Keratinocyte (primary cell): ENCODE data around the gene AUP1. TPM values are rescaled to one million over a fixed set of nuclear protein-coding genes. Genes with fewer than 3 reads are reported as not detected.

Source experiments
- DNase-seq: peaks from one replicate; pipeline ENCODE4 v3.0.0-alpha.2; 2011; ENCODE audit warnings: low read depth, missing footprints, low spot score
- FAIRE-seq: peaks from 2 replicates; lab custom pipeline; 2011; peaks lifted over from hg19 to GRCh38; lab: Jason Lieb, UNC
- H2AFZ ChIP-seq: 2 replicates; pipeline ENCODE4 v1.6.0; 2012; ENCODE audit warnings: low read length, control low read depth, inconsistent platforms; ENCODE audit not compliant: control insufficient read depth
- H3K27ac ChIP-seq: 2 replicates; pipeline ENCODE4 v1.5.1; 2011; ENCODE audit warnings: low read length; ENCODE audit not compliant: control insufficient read depth, insufficient read depth
- H3K27me3 ChIP-seq: 3 replicates; pipeline ENCODE4 v1.6.0; 2011; ENCODE audit warnings: low read length; ENCODE audit not compliant: control insufficient read depth, insufficient read depth; ENCODE audit errors: extremely low read depth
- H3K36me3 ChIP-seq, 2 experiments: 2 replicates in 1 of 2; 3 replicates in 1 of 2; pipeline ENCODE4 v1.5.1; 2011; ENCODE audit warnings: low read length in 2 of 2, mild to moderate bottlenecking in 1 of 2; ENCODE audit not compliant: control insufficient read depth in 2 of 2, insufficient read depth in 2 of 2; ENCODE audit errors: extremely low read depth in 1 of 2
- H3K4me1 ChIP-seq: 3 replicates; pipeline ENCODE4 v1.5.1; 2011; ENCODE audit warnings: low read length; ENCODE audit not compliant: control insufficient read depth, insufficient read depth; ENCODE audit errors: extremely low read depth
- H3K4me2 ChIP-seq: 3 replicates; pipeline ENCODE4 v1.6.0; 2011; ENCODE audit warnings: low read depth, low read length; ENCODE audit not compliant: control insufficient read depth, insufficient read depth; ENCODE audit errors: extremely low read depth
- H3K4me3 ChIP-seq, 3 experiments: fragments of 200-600 bp in 1 of 3; sonication (generic) in 1 of 3; 2 replicates in 2 of 3; 3 replicates in 1 of 3; pipeline ENCODE4 v1.5.1; 2011 to 2016; ENCODE audit warnings: low read length in 3 of 3, mild to moderate bottlenecking in 3 of 3, control low read depth in 2 of 3, inconsistent platforms in 1 of 3, low read depth in 1 of 3, mixed read lengths in 1 of 3, mixed run types in 1 of 3, moderate library complexity in 1 of 3; ENCODE audit not compliant: control insufficient read depth in 2 of 3, insufficient read depth in 2 of 3; ENCODE audit errors: extremely low read depth in 1 of 3
- H3K79me2 ChIP-seq: 2 replicates; pipeline ENCODE4 v1.6.0; 2012; ENCODE audit warnings: low read length; ENCODE audit not compliant: control insufficient read depth, insufficient read depth
- H3K9ac ChIP-seq: 3 replicates; pipeline ENCODE4 v1.6.0; 2011; ENCODE audit warnings: low read length; ENCODE audit not compliant: control insufficient read depth, insufficient read depth; ENCODE audit errors: extremely low read depth
- H3K9me1 ChIP-seq: 3 replicates; pipeline ENCODE4 v1.6.0; 2011; ENCODE audit warnings: low read length; ENCODE audit not compliant: control insufficient read depth, insufficient read depth; ENCODE audit errors: extremely low read depth
- H3K9me3 ChIP-seq: 2 replicates; pipeline ENCODE4 v1.5.1; 2012; ENCODE audit warnings: low read depth, low read length; ENCODE audit not compliant: control insufficient read depth
- H4K20me1 ChIP-seq: 3 replicates; pipeline ENCODE4 v1.6.0; 2011; ENCODE audit warnings: low read length; ENCODE audit not compliant: control insufficient read depth, insufficient read depth; ENCODE audit errors: extremely low read depth
- CTCF ChIP-seq, 3 experiments: IDR thresholded peaks in 1 of 3; conservative IDR thresholded peaks in 1 of 3; optimal IDR thresholded peaks in 1 of 3; 2 replicates in 2 of 3; 3 replicates in 1 of 3; pipeline versions ENCODE3 to v1.5.1; 2011; ENCODE audit warnings: low read length in 3 of 3, mild to moderate bottlenecking in 3 of 3, moderate library complexity in 2 of 3, control low read depth in 1 of 3, inconsistent platforms in 1 of 3; ENCODE audit not compliant: insufficient read depth in 2 of 3; ENCODE audit errors: extremely low read depth in 1 of 3
- EZH2 ChIP-seq: IDR thresholded peaks from one replicate; pipeline ENCODE4 v1.6.1; 2012; ENCODE audit warnings: inconsistent platforms, mild to moderate bottlenecking, low read length, moderate library complexity
- dilution Hi-C: fragments of 300-500 bp; cut with MboI; formaldehyde crosslinking; loops from one replicate; pipeline ENCODE4 v1.7.0; 2020; ENCODE audit warnings: low sequenced_read_pairs; ENCODE audit not compliant: extremely low pct_ligation_motif_present
- polyA plus RNA-seq, 5 experiments: library from polyadenylated mRNA; depleted of rRNA in 3 of 5; stranded (reverse) in 3 of 5; stranded (forward) in 1 of 5; unstranded in 1 of 5; fragments of >200 nt; gene quantifications; 1 replicate in 1 of 5; 2 replicates in 3 of 5; 3 replicates in 1 of 5; pipeline versions ENCODE4 v1.2.1 to v1.2.3, GENCODE V29; 2011 to 2012; ENCODE audit warnings: missing spikeins in 2 of 5, low read depth in 1 of 5, low replicate concordance in 1 of 5

AUP1 gene
- polyA plus RNA-seq, 1 donor (not counting 4 experiments of a cell fraction or from before 2014, with no cell fraction given) = 94.9 TPM

DNA sequence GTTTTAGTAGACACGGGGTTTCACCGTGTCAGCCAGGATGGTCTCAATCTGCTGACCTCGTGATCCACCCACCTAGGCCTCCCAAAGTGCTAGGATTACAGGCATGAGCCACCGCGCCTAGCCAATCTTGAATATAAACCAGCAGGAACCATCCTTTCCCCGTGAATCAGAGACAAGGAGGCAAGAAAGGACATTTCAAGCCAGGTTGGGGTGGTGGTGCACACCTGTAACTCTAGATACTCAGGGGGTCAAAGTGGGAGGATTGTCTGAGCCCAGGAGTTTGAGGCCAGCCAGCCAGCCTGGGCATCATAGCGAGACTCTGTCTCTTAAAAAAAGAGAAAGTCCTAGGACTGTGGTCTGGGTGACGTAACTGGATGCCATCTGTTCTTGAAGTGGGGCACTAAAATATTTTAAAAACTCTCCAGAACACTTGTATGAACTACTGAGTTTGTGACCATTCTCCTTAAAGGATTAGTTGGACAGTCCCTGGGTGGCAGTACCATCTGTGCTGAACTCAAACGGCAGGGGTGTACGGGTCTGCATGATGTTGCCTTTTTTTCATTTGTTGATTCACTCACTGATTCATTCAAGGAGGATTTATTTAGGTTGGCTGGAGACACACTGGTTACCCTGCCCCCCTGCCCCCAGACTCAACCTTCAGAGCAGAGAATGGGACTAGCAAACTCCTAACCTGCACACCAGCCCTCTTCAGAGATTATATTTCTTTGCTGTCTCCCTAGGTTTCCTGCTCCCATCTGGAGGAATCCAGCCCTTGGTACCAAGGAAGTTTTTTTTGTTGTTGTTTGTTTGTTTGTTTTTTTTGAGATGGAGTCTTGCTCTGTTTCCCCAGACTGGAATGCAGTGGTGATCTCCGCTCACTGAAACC lies 18.2 kb downstream of the AUP1 start:
- H3K4me3 ChIP-seq = no peak overlapping the region
- DNase-seq (no peak), FAIRE-seq (no peak)
- H2AFZ ChIP-seq = no peak overlapping the region
- TF ChIP-seq EZH2 (peak; percentile 32), CTCF (optimal IDR thresholded peaks at IDR 0.05 in 1 of 3, IDR thresholded peaks at IDR 0.05 in 1 of 3, conservative IDR thresholded peaks at IDR 0.05 in 1 of 3; ENCODE audit: extremely low read depth in 1 of 3, insufficient read depth in 2 of 3, low read length in 3 of 3) (no peak)
- no peak overlapping the region for H3K27ac ChIP-seq
- H3K9ac ChIP-seq = no peak overlapping the region
- no peaks in the 10 kb centered on the region for H4K20me1 ChIP-seq
- H3K36me3 ChIP-seq = no peaks in the 10 kb centered on the region
- H3K4me2 ChIP-seq = no peak overlapping the region
- H3K27me3 ChIP-seq = peaks cover 56% of the 10 kb centered on the region
- no peaks in the 10 kb centered on the region for H3K9me3 ChIP-seq
- peaks cover 8% of the 10 kb centered on the region for H3K79me2 ChIP-seq
- dilution Hi-C loops = no loop called here
- no peaks in the 10 kb centered on the region for H3K9me1 ChIP-seq
- peaks cover 12% of the 10 kb centered on the region for H3K4me1 ChIP-seq

DNA sequence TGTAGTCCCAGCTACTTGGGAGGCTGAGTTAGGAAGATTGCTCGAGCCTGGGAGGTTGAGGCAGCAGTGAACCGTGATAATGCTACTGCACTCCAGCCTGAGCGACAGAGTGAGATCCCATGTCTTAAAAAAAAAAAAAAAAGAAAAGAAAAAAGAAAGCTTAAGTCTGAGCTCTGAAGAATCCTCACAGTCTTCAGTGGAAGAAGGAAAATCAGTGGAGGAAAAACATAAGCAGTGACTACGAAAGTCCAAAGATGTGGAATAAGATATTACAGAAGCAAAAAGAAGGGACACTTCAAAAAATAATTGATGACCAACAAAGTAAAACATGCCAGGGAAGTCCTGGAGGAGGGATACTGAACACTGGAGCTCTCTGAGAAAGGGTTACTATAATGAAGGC lies 19.2 kb downstream of the AUP1 start:
- FAIRE-seq (no peak), DNase-seq (no peak)
- H4K20me1 ChIP-seq = no peaks in the 10 kb centered on the region
- H3K4me1 ChIP-seq = peaks cover 18% of the 10 kb centered on the region
- no peak for TF ChIP-seq CTCF (optimal IDR thresholded peaks at IDR 0.05 in 1 of 3, IDR thresholded peaks at IDR 0.05 in 1 of 3, conservative IDR thresholded peaks at IDR 0.05 in 1 of 3; ENCODE audit: extremely low read depth in 1 of 3, insufficient read depth in 2 of 3, low read length in 3 of 3)
- no peak for TF ChIP-seq EZH2
- peaks cover 2 to 7% of the 10 kb centered on the region in 2 experiments for H3K36me3 ChIP-seq
- H3K27ac ChIP-seq = no peak overlapping the region
- H3K4me3 ChIP-seq = no peak overlapping the region
- H3K27me3 ChIP-seq = peaks cover 45% of the 10 kb centered on the region
- H3K79me2 ChIP-seq = peaks cover 16% of the 10 kb centered on the region
- no peaks in the 10 kb centered on the region for H3K9me3 ChIP-seq
- H3K4me2 ChIP-seq = no peak overlapping the region
- dilution Hi-C loops = no loop called here
- H3K9me1 ChIP-seq = no peaks in the 10 kb centered on the region
- H2AFZ ChIP-seq = no peak overlapping the region
- H3K9ac ChIP-seq = no peak overlapping the region
